HG03354 (cell line): Measurements from ENCODE around the gene SNX1.
"Not testable (repeated sequence)": the region's sequence is repeated elsewhere in the genome, so short reads cannot be mapped to it uniquely, and the experiment has no call there.

Source experiments
- ATAC-seq: cut with Tn5 transposase; IDR thresholded peaks from one replicate; pipeline ENCODE4 v1.9.1; 2021; ENCODE audit warnings: mild to moderate bottlenecking; ENCODE audit not compliant: unreplicated experiment, poor library complexity, severe bottlenecking

SNX1 gene

GRCh38 chr15:64095795-64096667, at the start of gene SNX1:
Gene SNX1, plus strand, starts transcription at chr15:64095982. Its CDS starts 32 bp downstream, at chr15:64096014.
- peak; percentile 49 for ATAC-seq

- ATAC-seq = peak; percentile 58
Measured at GRCh38 chr15:64046421-64047153, 49.2 kb upstream of the SNX1 start, which contains the start of gene DAPK2. Gene DAPK2, minus strand, starts transcription at chr15:64046485. Its CDS starts 6,224 bp downstream, at chr15:64040261.

GRCh38 chr15:64048781-64049460, 46.9 kb upstream of the SNX1 start:
- no peak for ATAC-seq

- no peak for ATAC-seq
Measured at GRCh38 chr15:64050281-64051092, 45.3 kb upstream of the SNX1 start.

GRCh38 chr15:64051093-64051402, 44.7 kb upstream of the SNX1 start:
- ATAC-seq = no peak

GRCh38 chr15:64051407-64052259, 44.1 kb upstream of the SNX1 start:
- no peak for ATAC-seq

GRCh38 chr15:64052925-64053491, 42.8 kb upstream of the SNX1 start:
- no peak for ATAC-seq

GRCh38 chr15:64053674-64054073, 42.1 kb upstream of the SNX1 start:
- not testable (repeated sequence) for ATAC-seq

- no peak for ATAC-seq
Measured at GRCh38 chr15:64058279-64058678, 37.5 kb upstream of the SNX1 start.

- ATAC-seq = not testable (repeated sequence)
Measured at GRCh38 chr15:64059104-64059503, 36.7 kb upstream of the SNX1 start.

- no peak for ATAC-seq
Measured at GRCh38 chr15:64060716-64061115, 35.1 kb upstream of the SNX1 start.

- ATAC-seq = no peak
Measured at GRCh38 chr15:64066451-64066850, 29.3 kb upstream of the SNX1 start.

GRCh38 chr15:64067564-64068030, 28.2 kb upstream of the SNX1 start:
- ATAC-seq = no peak

- no peak for ATAC-seq
Measured at GRCh38 chr15:64068133-64068532, 27.6 kb upstream of the SNX1 start.

- no peak for ATAC-seq
Measured at GRCh38 chr15:64070106-64070505, 25.7 kb upstream of the SNX1 start.

GRCh38 chr15:64070965-64071851, 24.6 kb upstream of the SNX1 start:
- ATAC-seq = no peak
